NT2/D1 (cell line): Measurements from ENCODE around the gene CASP7.

Experiments
- SUZ12 ChIP-seq: IDR thresholded peaks from 2 replicates; pipeline ENCODE4 v1.6.1; 2011; ENCODE audit not compliant: insufficient read length, insufficient read depth; ENCODE audit errors: extremely low read depth
- YY1 ChIP-seq: IDR thresholded peaks from 2 replicates; pipeline ENCODE4 v1.6.1; 2011; ENCODE audit not compliant: insufficient read length, insufficient read depth
- ZNF274 ChIP-seq: IDR thresholded peaks from 2 replicates; pipeline ENCODE4 v1.6.1; 2011; ENCODE audit warnings: mild to moderate bottlenecking, low read depth, low read length

GRCh38 chr10:113711142-113711541, 31.4 kb downstream of the CASP7 start:
- TF ChIP-seq SUZ12 = no peak
- no peak for TF ChIP-seq ZNF274
- TF ChIP-seq YY1 = no peak
